NT2/D1 (cell line): ENCODE results near the gene PRRG4.

Experiments
- YY1 ChIP-seq: IDR thresholded peaks from 2 replicates; pipeline ENCODE4 v1.6.1; 2011; ENCODE audit not compliant: insufficient read length, insufficient read depth
- ZNF274 ChIP-seq: IDR thresholded peaks from 2 replicates; pipeline ENCODE4 v1.6.1; 2011; ENCODE audit warnings: mild to moderate bottlenecking, low read depth, low read length

GRCh38 chr11:32833921-32834320, 4.2 kb downstream of the PRRG4 start:
- TF ChIP-seq ZNF274 (no peak), YY1 (no peak)
